Activated gamma-delta T cell (primary cell): ENCODE measurements around the gene TYK2.
A peak's percentile ranks its signal among the peaks of the same experiment; 100 is the strongest.
"Not testable (repeated sequence)": the region's sequence is repeated elsewhere in the genome, so short reads cannot be mapped to it uniquely, and the experiment has no call there.

ENCODE experiments used
- DNase-seq: peaks from one replicate; lab custom pipeline; 2025; lab: John Stamatoyannopoulos, UW
- total RNA-seq, 2 donors: gene quantifications; one replicate each; lab custom pipeline; 2026; lab: John Stamatoyannopoulos, UW

Gene TYK2
- total RNA-seq = 302 to 317 reads per million in 2 donors

DNA sequence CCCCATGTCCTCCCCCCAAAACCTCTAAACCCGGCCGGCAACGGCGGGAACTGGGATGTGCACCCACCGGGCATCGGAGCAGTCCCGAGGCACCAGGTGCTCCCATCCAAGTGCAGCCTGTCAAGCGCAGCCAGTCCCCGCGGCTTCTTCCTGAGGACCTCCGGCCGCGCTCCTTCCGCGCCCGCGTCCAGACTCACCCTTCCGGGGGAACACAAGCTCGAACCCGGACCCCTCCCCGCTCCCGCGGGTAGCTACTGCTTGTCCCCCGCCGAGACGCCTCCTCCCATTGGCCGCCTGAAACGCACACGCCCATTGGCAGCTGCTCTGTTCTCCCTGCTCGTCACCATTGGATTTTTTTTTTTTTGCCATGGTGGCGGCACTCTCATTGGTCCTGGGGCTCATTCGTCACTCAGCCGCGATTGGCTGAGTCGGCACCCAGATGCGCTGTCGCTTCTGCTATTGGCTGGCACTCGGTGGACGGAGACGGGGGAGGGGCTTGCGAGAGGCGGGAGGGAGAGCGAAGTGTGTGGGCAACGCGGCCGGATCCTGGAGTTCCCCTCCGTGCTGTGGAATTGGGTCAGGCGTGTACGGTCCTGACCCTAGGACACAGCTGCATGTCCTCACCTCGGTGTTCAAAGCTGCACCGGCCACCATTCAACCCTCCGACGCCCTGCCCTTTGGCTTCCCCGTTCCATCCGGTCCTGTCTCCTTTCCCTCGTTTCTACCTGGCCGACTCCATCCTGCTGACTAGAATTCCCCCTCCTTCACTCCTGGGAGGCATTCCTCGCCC, at the start of gene TYK2:
Gene TYK2 (minus strand): TSS at position 260 of the 790 bp plus-strand sequence. CDS start 2,166 bp downstream, outside the sequence.
- peak; percentile 90 for DNase-seq

DNA sequence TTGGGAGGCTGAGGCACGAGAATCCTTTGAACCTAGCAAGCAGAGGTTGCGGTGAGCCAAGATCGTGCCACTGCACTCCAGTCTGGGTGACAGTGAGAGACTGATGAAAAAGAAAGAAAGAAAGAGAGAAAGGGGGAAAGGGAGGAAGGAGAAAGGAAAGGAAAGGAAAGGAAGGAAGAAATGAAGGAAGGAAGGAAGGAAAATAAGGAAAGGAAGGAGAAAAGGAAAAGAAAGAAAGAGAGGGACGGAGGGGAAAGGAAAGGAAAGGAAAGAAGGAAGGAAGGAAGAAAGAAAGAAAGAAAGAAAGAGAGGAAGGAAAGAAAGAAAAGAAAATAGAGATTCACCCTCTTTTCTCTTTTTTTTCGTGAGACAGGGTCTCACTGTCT, 48.6 kb upstream of the TYK2 start:
- DNase-seq = no peak

DNA sequence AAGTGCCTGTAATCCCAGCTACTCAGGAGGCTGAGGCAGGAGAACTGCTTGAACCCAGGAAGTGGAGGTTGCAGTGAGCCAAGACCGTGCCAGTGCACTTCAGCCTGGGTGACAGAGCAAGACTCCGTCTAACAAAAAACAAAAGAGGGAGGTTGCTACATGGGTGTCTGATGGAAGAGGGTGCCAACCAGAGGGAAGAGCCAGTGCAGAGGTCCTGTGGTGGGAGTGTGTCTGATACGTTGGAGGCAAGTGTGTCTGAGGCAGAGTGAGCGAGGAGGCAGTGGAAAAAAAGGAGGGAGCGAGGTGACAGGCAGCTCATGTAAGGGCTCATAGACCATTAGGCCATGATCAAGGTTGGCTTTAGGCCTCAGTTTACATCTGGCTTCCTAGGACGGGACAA, 46.8 kb upstream of the TYK2 start:
- no peak for DNase-seq

DNA sequence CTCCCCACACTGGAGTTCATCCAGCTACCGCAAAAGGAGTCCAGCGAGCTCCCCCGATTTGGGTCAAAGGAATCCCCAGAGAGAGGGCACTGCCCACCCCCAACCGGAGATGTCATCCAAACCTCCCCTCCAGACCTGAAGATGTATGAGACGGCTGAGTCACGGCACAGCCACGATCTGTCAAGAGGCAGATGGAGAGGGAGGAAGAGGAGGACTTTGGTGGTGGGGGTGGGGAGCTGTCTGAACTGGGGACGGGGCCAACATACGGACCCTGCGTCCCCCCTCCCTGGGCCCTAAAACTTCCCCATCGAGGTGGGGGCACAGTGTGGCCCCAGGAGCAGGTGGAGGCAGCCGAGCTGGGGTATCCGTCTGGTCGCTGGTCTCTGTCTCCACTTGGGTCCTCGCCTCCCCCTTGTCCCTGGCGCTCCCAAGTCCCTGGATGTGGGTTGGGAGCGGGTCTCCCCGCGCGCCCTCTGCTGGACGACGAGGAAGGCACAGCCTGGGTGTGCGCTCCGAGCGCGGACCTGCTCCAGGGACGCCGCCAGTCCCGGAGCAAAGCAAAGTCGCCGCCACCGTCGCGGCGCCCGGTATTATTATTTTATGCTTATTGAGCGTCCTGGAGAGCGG, 43.8 kb upstream of the TYK2 start:
- DNase-seq = peak; percentile 29

DNA sequence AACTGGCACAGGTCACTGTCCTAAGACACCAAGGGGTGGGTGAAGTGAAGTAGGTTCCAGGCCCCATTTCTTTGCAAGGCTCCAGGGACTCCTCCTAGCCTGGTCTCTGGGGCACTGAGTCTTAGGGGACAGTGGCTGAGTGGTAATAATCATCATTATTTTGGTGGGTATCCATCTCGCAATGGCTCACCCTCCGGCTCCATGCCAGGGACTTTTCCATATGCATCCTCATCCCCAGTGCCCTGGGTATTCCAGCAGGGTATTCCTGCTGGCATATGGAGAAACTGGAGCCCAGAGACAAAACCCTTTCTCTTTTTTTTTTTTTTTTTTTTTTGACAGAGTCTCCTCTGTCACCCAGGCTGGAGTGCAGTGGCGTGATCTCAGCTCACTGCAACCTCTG, 42.5 kb upstream of the TYK2 start:
- no peak for DNase-seq

DNA sequence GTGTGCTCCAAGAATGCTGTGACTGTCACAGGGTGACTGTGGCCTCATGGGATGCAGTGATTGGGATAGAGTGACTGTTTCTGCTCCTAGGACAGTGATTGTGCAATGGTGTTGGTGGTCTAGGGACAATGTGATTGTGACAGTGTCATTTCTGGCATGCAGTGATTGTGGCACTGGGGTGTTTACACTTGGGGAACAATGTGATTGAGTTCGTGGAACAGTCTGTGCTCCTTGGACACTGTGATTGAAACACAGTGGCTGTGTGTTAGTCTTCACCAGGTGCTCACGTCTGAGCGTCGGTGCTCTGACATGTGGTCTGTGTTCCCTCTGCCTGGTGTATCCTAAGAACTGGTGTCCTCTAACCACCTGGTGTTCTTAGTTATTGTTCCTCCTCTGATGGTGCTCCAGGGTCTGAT, 41.7 kb upstream of the TYK2 start:
- no peak for DNase-seq

DNA sequence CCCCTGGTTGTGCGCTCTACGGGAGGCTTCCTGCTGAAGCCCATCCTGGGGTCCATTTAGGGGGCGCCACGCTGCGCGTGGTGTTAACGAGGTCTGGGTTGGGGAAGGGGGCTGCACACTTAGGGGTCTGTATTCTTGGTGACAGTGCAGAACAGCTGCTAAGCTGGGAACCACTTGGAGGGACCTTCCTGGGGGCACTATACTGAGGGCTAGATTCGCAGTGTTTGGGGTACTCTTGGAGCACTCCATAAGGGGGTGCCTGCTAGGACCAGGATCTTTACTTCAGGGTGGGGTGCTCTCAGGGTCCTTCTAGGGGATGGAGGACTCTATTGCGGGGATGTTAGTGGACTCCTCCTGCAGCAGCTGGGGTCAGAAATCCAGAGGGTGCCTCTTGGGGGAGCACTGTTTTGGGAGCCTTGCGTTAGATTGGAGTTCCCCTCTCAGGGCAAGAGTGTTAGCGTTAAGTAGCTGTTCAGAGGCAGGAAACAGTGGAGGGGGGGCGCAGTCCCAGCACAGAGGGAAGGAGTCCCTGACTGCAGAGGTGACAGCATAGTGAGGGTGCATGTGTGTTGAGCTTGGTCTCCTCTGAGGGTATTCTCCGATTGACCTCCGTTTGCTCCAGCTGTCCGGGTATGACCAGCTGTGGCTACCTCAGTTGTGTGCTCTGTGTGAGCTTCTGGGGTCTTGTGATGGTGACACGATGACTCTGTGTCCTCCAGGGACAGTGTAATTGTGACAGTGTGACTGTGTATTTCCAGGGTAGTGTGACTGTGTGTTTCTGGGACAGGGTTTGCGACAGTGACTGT, 41.1 kb upstream of the TYK2 start:
- DNase-seq = no peak

DNA sequence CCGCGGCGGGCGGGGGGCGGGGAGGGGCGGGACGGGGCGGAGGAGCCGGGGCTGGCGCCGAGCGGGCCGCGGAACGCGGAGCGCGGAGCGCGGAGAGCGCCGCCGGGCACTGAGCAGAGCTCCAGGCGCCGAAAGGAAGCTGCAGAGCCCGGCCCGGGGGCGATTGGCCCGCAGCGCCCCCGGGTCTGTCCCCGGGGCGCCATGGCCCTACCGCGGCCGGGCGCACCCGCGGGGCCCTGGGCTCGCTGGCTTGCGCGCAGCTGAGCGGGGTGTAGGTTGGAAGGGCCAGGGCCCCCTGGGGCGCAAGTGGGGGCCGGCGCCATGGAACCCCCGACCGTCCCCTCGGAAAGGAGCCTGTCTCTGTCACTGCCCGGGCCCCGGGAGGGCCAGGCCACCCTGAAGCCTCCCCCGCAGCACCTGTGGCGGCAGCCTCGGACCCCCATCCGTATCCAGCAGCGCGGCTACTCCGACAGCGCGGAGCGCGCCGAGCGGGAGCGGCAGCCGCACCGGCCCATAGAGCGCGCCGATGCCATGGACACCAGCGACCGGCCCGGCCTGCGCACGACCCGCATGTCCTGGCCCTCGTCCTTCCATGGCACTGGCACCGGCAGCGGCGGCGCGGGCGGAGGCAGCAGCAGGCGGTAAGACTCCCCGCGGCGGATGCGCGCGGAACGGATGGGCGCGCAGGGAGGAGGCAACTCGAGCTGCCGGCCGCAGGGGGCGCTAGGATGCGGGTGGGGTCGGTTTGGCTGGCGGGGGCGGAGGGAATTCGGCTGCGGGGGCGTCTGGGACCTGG, 40.3 kb upstream of the TYK2 start, which contains the start of gene PDE4A:
Gene PDE4A (plus strand): TSS at position 95 of the 796 bp plus-strand sequence. CDS start 227 bp downstream, at position 322.
- peak; percentile 44 for DNase-seq

DNA sequence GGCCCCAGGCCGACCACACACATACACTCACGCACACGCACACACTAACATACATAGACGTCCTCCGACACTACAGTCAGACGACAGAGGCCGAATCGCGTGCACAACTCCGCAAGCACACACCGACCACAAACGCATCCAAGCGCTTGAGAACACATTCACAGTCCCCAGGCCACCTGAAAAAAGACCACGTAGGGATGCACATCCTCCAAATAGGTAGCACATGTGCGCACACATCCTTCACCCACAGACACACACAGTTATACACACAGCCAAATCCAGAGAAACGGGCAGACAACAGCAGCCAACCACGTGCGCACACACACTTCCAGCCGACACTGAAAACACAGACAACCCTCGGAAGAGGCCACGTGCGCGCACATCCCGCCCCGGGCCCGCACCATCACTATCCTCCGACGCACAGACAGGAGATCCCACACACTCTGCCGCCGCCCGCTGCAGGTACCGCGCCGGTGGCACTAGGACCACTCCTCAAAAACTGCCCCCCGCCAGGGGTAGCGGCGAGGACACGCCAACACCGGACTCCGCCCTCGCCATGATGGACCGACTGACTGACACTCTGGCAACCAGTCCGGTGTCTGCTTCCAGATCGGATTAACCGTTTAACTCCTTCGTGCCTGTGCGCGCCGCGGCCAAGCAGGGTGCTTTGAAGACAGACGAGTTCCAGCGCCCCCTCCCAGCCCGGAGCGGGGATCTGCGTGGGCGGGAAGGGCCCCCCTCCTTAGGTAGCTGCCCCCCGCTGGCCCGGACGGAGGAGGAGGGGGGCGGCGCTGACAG, 39.5 kb upstream of the TYK2 start:
- DNase-seq = peak; percentile 38

DNA sequence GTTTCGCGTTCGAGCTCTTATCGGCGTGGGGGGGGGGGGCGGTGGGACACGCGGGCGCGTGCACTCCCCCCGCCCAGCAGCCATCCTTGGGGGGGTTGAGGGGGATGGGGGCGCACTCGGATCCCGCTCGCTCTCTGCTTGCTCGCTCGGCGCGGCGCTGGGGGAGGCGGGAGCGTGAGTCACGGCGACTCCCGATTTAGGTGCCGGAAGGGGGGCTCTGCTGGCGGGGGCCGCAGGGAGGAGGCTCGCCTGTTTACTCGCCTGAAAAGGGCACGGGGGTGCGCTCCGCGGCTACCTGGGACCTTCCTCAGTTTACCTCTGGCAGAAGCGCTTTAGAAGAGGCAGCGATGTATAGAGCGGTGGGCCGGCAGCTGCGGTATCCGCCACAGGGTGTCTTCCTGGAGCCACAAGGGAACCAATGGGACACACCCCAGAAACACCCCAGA, 38.9 kb upstream of the TYK2 start:
- DNase-seq = peak; percentile 54

DNA sequence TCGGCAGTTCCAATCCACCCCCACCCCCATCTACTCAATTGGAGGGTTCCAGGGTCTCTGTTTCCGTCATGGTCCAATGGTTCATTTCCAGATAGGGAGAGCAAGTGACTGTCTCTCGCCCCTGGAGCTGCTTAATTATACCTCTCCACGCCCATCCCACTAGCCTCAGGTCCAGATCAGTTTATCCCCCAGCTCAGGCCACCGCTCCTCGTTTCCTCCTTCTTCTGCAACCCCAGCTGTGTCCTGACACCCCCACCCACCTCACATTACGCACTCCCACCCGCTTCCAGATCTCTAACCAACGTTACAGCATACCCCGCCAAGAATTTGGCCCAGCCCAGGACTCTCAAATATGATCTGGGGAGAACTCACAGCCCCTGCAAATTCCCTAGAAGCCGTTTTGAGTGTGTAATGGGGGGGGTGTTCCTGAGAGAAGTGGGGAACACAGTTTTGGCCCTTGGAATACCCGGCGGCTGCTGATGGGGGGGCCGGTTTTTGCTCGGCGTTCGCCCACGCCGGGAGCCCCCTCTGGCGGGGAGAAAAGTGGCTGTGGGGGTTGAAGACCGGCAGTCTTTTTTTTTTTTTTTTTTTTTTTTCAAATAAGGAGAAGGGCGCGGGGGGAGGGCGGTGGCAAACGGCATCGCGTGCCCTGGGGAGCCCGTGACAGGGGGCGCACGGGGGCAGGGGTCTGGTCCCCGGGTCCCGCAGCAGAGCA, 38.3 kb upstream of the TYK2 start:
- no peak for DNase-seq

DNA sequence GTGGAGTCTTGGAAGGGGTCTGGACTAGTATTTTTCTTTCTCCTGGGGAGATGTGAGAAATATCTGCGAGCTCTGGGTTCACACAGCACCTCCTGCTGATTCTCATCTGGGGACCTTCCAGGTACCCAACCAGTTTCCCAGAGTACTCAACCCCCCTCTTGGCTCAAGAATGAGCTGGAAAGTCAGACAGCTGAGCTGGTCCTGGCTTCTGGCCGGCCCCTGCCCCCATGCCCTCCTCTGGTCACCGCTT, 37.8 kb upstream of the TYK2 start:
- no peak for DNase-seq

DNA sequence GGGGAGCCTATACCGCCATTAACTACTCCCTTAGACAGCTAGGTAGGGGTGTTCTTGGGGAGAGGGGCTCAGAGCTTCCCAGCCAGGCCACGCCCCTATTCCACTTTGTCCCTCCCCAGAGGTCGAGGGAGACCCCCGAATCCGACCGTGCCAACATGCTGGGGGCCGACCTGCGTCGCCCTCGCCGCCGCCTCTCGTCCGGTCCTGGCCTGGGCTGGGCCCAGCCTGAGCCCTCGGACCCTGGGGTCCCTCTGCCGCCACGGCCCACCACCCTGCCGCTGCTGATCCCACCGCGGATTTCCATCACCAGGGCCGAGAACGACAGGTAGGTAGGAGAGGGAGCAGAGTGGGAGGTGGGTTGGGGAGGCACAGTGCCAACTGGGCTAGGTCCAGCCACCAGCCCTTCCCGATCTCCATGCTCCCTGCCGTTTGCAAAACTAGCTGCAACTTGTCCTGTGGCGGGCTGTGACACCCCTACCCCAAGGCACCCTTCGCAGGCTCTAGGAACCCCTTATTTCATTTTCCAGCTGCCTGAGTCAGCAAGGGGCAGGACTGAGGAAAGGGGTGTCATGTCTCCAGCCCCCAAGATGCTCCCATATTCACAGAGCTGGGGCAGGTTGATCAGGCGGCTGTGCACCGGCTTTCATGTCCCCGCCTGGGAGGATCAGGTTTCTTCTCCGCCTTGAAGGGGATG, 37.3 kb upstream of the TYK2 start:
- DNase-seq = no peak

DNA sequence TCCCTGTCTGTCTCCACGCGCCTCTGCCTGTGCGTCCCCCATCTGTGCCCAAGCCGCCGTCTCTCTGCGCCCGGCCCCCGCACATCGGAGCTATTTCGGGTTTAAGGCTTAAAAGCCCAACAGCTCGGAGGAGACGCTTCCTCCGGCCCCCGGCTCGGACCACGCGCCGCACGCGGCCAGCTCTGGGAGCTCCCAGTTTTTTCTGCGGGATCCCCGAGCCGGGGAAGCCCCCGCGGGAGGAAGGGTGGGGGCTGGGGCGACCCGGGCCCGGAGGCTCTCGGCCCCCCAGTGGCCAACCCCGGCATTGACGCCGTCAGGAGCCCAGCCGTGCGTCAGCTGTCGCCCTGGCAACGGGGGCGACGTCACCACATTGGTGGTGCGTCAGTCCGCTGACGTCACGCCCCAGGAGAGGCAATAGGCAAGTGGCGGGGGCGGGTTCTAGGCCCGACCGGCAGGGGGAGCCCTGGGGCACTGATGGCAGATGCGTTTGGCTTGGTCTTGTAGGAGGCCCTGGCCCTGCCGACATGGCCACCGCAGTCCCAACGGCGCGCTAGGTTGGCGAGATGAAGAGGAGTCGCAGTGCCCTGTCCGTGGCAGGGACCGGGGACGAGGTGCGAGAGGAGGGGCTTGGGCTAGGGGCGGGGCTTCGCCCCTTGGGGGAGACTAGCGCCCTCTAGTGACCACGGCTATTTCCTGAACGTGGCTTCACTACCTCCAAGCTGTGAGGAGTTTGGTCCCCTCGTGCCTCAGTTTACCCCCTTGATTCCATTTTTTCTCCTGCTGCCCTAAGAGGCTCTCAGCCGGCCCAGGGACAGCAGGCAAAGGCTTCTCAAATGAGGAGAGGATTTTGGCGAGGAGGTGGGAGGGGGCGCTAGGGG, 36.2 kb upstream of the TYK2 start:
- peak; percentile 98 for DNase-seq

DNA sequence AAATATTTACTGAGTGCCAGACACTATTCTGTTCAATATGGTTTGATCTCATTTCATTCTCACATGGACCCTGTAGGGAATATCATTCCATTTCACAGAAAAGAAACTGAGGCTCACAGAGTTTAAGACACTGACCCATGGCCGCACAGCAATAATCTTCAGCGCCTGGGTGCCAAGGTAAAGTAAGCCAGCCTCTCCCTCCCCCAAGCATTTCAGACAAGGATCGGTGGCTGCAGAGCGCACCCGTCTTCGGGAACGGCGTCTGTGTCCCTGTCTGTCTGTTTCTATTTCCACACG, 35.7 kb upstream of the TYK2 start:
- no peak for DNase-seq

DNA sequence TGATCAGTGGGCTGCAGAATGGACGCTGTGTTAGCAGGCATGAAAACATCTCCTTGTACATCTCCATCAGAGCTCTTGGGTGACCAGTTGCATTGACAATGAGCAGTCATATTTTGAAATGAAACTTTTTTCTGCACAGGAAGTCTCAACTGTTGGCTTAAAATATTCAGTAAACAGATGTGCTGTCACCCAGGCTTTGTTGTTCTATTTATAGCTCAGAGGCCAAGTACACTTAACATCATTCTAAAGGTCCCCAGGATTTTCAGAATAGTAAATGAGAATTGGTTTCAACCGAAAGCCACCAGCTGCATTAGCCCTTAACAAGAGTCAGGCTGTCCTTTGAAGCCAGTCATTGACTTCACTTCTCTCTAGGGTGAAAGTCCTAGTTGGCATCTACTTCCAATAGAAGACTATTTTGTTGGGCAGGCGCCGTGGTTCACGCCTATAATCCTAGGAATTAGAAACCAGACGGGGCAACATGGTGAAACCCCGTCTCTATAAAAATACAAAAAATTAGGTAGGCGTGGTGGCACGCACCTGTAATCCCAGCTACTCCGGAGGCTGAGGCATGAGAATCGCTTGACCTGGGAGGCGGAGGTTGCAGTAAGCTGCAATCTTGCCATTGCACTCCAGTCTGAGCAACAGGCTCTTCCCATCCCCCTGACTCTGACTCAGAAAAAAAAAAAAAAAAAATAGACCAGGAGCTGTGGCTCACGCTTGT, 32.0 kb upstream of the TYK2 start:
- DNase-seq = no peak

DNA sequence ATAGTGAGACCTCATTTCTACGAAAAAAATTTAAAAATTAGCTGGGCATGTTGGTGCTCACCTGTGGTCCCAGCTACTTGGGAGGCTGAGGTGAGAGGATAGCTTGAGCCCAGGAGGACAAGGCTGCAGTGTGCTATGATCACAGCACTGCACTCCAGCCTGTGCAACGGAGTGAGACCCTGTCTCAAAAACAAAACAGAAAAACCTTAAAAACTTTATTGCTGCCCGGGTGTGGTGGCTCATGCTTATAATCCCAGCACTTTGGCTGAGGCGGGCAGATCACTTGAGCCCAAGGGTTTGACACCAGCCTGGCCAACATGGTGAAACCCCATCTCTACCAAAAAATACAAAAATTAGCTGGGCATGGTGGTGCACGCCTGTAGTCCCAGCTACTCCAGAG, 30.9 kb upstream of the TYK2 start:
- not testable (repeated sequence) for DNase-seq
